ENCODE measurements around the gene ZC3H12D. TPM values are rescaled to one million over a fixed set of nuclear protein-coding genes. Genes with fewer than 3 reads are reported as not detected.
"Not testable (repeated sequence)": the region's sequence is repeated elsewhere in the genome, so short reads cannot be mapped to it uniquely, and the experiment has no call there.

Gene ZC3H12D
- total RNA-seq, 4 donors from 2014 or later, result 0.63 to 5.8 (median 0.87) TPM

GRCh38 chr6:149448821-149449453, 35.9 kb downstream of the ZC3H12D start:
- Histone ChIP-seq H3K4me1 (peaks cover 20 to 38% (median 34%) of the 10 kb centered on the region in 4 donors), H3K9me3 (no peaks in the 10 kb centered on the region), H3K27ac (replicated peaks in 1 of 4) (no peak overlapping the region), H3K4me3 (no peak overlapping the region), H3K27me3 (peaks cover 0 to 31% (median 3%) of the 10 kb centered on the region in 4 donors), H3K36me3 (no peaks in the 10 kb centered on the region)
- no peak for DNase-seq (ENCODE audit: extremely low spot score)
- no peak for TF ChIP-seq POLR2AphosphoS5 (IDR thresholded peaks at IDR 0.05)
- no peak for TF ChIP-seq CTCF (IDR thresholded peaks at IDR 0.05)
- no peak for TF ChIP-seq POLR2A (IDR thresholded peaks at IDR 0.05; ENCODE audit: low read depth)
- intact Hi-C loops (cut with DNase I), result no loop called here
- 87% methylated on average over 2 of the region's 5 CpGs for WGBS

GRCh38 chr6:149446791-149447376, 37.9 kb downstream of the ZC3H12D start:
- H3K4me1 ChIP-seq, result peaks cover 5 to 20% (median 18%) of the 10 kb centered on the region in 4 donors
- H3K36me3 ChIP-seq, result no peaks in the 10 kb centered on the region
- H3K9me3 ChIP-seq, result no peaks in the 10 kb centered on the region
- DNase-seq (ENCODE audit: extremely low spot score), result no peak
- H3K4me3 ChIP-seq, result no peak overlapping the region
- intact Hi-C loops (cut with DNase I), result no loop called here
- H3K27me3 ChIP-seq, result peaks cover 0 to 31% (median 3%) of the 10 kb centered on the region in 4 donors
- TF ChIP-seq CTCF (IDR thresholded peaks at IDR 0.05), result no peak
- WGBS, result 98% methylated on average over 5 of the region's 5 CpGs
- H3K27ac ChIP-seq (replicated peaks in 1 of 4), result no peak overlapping the region

GRCh38 chr6:149445573-149445972, 39.2 kb downstream of the ZC3H12D start:
- H3K27ac ChIP-seq (replicated peaks in 1 of 4), result no peak overlapping the region
- no peak for DNase-seq (ENCODE audit: extremely low spot score)
- H3K27me3 ChIP-seq, result peaks cover 0 to 20% (median under 1%) of the 10 kb centered on the region in 4 donors
- intact Hi-C loops (cut with DNase I), result no loop called here
- no peaks in the 10 kb centered on the region for H3K36me3 ChIP-seq
- 94% methylated on average over 7 of the region's 7 CpGs for WGBS
- no peak for TF ChIP-seq EP300 (IDR thresholded peaks at IDR 0.05)
- TF ChIP-seq CTCF (IDR thresholded peaks at IDR 0.05), result no peak
- no peak for TF ChIP-seq POLR2AphosphoS5 (IDR thresholded peaks at IDR 0.05)
- TF ChIP-seq POLR2A (IDR thresholded peaks at IDR 0.05; ENCODE audit: low read depth), result no peak
- H3K4me3 ChIP-seq, result no peak overlapping the region
- H3K9me3 ChIP-seq, result no peaks in the 10 kb centered on the region
- peaks cover 5 to 12% (median 9%) of the 10 kb centered on the region in 4 donors for H3K4me1 ChIP-seq

GRCh38 chr6:149445095-149445466, 39.7 kb downstream of the ZC3H12D start:
- peaks cover under 1 to 8% (median 4%) of the 10 kb centered on the region in 4 donors for H3K4me1 ChIP-seq
- H3K27ac ChIP-seq (replicated peaks in 1 of 4), result no peak overlapping the region
- WGBS, result 90% methylated on average over 6 of the region's 6 CpGs
- no peaks in the 10 kb centered on the region for H3K36me3 ChIP-seq
- H3K9me3 ChIP-seq, result no peaks in the 10 kb centered on the region
- peaks cover 0 to 19% (median 0%) of the 10 kb centered on the region in 4 donors for H3K27me3 ChIP-seq
- DNase-seq (ENCODE audit: extremely low spot score), result no peak
- intact Hi-C loops (cut with DNase I), result no loop called here
- no peak overlapping the region for H3K4me3 ChIP-seq
- TF ChIP-seq POLR2AphosphoS5 (IDR thresholded peaks at IDR 0.05), result no peak

- H3K9me3 ChIP-seq; DNase-seq (ENCODE audit: extremely low spot score); H3K36me3 ChIP-seq; H3K4me3 ChIP-seq; intact Hi-C loops (cut with DNase I); H3K4me1 ChIP-seq; H3K27ac ChIP-seq (replicated peaks in 1 of 4): not testable (repeated sequence)
- 80% methylated on average over 2 of the region's 3 CpGs for WGBS
- peaks cover 0 to 19% (median 0%) of the 10 kb centered on the region in 4 donors for H3K27me3 ChIP-seq
Observed at GRCh38 chr6:149444360-149445094, 40.3 kb downstream of the ZC3H12D start.
